PFSK-1 (cell line): Measurements from ENCODE around the gene ASZ1.

ENCODE experiments used
- FOXP2 ChIP-seq: optimal IDR thresholded peaks from 2 replicates; pipeline ENCODE3; 2011; ENCODE audit warnings: borderline replicate concordance, control low read depth, inconsistent platforms; ENCODE audit not compliant: insufficient read depth; ENCODE audit errors: extremely low read length, extremely low read depth
- POLR2AphosphoS5 ChIP-seq: IDR thresholded peaks from 2 replicates; pipeline ENCODE4 v1.6.1; 2012; ENCODE audit warnings: low read depth, mild to moderate bottlenecking, control low read depth, low read length, moderate library complexity
- SIN3A ChIP-seq: IDR thresholded peaks from 2 replicates; pipeline ENCODE4 v1.6.1; 2012; ENCODE audit warnings: mild to moderate bottlenecking, low read length, moderate library complexity, borderline replicate concordance; ENCODE audit not compliant: insufficient read depth
- TAF1 ChIP-seq: IDR thresholded peaks from 2 replicates; pipeline ENCODE4 v1.6.1; 2012; ENCODE audit warnings: low read length, control low read depth, borderline replicate concordance; ENCODE audit not compliant: insufficient read depth
- TF ChIP-seq, protein P1 (sequence below), 2 experiments: IDR thresholded peaks; 2 replicates each; pipeline versions ENCODE4 v1.6.1 to v1.8.0; 2011 to 2012; ENCODE audit warnings: low read depth in 2 of 2, low read length in 2 of 2, control low read depth in 1 of 2, inconsistent platforms in 1 of 2, mild to moderate bottlenecking in 1 of 2, moderate library complexity in 1 of 2; ENCODE audit not compliant: insufficient read depth in 1 of 2

ASZ1 gene

DNA sequence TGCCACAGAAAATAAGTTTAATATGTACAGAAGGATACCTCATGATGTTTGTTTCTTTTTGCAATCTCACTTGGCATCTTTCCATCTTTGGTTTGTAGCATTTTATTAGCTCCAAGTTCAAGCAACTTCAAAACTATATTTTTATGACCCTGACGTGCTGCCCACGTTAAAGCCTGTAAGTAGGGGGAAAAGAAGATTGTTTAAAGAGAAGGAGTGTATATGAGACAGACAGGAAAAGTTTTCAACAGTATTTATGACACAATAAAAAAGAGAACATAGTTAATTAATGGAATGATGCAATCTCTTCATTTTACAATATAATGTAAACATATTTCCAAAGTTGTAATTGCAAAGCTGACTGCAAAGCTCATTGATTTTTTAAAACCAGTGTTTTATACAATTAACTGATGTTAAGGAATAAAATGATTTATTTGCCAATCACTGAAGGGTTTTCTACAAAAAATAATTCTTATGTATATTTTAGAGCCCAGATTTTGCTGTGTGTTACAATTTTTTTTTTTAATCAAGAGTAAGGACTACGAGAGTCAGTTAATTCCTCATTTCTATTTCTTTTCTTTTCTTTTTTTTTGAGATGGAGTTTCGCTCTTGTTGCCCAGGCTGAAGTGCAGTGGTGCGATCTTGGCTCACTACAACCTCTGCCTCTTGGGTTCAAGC lies 42.5 kb downstream of the ASZ1 start:
- TF ChIP-seq, protein P1, sequence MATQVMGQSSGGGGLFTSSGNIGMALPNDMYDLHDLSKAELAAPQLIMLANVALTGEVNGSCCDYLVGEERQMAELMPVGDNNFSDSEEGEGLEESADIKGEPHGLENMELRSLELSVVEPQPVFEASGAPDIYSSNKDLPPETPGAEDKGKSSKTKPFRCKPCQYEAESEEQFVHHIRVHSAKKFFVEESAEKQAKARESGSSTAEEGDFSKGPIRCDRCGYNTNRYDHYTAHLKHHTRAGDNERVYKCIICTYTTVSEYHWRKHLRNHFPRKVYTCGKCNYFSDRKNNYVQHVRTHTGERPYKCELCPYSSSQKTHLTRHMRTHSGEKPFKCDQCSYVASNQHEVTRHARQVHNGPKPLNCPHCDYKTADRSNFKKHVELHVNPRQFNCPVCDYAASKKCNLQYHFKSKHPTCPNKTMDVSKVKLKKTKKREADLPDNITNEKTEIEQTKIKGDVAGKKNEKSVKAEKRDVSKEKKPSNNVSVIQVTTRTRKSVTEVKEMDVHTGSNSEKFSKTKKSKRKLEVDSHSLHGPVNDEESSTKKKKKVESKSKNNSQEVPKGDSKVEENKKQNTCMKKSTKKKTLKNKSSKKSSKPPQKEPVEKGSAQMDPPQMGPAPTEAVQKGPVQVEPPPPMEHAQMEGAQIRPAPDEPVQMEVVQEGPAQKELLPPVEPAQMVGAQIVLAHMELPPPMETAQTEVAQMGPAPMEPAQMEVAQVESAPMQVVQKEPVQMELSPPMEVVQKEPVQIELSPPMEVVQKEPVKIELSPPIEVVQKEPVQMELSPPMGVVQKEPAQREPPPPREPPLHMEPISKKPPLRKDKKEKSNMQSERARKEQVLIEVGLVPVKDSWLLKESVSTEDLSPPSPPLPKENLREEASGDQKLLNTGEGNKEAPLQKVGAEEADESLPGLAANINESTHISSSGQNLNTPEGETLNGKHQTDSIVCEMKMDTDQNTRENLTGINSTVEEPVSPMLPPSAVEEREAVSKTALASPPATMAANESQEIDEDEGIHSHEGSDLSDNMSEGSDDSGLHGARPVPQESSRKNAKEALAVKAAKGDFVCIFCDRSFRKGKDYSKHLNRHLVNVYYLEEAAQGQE (IDR thresholded peaks at IDR 0.05; ENCODE audit: insufficient read depth in 1 of 2, low read depth in 2 of 2, low read length in 2 of 2) = no peak
- TF ChIP-seq SIN3A (no peak), POLR2AphosphoS5 (no peak), TAF1 (no peak), FOXP2 (no peak)

DNA sequence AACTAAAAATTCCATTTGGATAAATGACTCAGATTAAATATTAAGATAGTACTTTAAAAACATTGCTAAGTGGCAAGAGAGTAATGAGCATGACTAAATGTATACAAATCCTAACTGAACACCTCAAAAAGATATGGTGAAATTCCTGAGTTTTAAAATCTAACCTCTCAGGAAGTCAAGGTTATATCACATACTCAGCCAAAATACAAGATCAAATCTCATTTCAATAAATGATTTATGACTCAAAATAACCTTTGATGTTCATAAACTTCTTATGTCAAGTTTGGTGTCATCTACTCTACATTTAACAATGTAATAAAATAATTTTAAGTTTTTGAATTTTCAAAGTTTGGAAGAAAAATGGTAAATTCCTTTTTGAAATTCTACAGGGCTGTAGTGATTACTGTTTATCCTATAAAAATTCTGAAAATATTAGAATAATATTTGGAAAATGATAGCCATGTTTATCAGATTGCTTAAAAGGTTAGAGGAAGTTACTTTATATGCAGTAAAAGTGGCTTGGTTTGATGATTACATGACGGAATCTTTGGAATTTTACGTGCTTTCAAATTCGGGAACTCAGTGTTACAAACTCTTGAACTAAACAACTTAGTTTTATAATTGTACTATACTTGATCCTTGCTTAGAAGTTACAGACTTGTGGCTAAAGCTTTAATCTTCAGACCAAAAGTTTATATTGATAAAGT lies 43.7 kb downstream of the ASZ1 start:
- TF ChIP-seq SIN3A = no peak
- TF ChIP-seq, protein P1 (IDR thresholded peaks at IDR 0.05; ENCODE audit: insufficient read depth in 1 of 2, low read depth in 2 of 2, low read length in 2 of 2) = no peak

DNA sequence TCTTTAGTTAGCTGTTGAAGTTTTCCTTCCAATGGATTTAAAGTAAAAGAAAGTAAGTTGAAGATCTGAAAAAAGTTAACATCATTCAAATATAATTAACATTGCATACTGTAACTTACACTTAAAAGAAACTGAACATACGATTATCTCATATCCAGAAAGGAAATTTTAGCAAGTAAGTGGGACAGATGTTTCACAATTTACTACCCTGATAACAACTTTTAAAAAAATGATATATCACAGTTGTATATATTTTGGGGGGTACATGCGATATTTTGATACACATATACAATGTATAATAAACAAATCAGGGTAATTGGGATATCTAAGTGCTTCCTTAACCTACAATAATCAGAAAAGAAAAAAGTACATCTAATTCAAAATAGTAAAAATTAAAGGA lies 44.2 kb downstream of the ASZ1 start:
- TF ChIP-seq TAF1 = no peak
- no peak for TF ChIP-seq FOXP2
- no peak for TF ChIP-seq POLR2AphosphoS5
- TF ChIP-seq, protein P1 (IDR thresholded peaks at IDR 0.05; ENCODE audit: insufficient read depth in 1 of 2, low read depth in 2 of 2, low read length in 2 of 2) = no peak
- TF ChIP-seq SIN3A = no peak

DNA sequence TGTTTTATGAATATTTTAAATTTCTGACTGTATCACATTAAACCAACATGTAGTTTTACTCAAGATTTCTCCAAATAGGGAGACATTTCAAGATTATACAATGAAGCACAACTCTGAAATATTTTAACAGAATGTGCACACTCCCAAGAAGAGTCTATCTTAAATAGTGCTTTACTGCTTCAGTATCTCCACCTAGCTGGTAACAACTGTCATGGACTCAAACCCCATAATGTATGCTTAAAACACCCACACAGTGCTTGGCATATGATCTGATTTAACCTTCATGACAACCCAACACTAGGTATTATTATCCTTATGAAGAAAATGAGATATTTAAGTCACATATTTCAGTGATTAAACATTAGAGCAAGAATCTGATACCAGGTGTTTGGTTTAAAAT lies 45.9 kb downstream of the ASZ1 start:
- TF ChIP-seq FOXP2 (no peak), SIN3A (no peak), POLR2AphosphoS5 (no peak)

DNA sequence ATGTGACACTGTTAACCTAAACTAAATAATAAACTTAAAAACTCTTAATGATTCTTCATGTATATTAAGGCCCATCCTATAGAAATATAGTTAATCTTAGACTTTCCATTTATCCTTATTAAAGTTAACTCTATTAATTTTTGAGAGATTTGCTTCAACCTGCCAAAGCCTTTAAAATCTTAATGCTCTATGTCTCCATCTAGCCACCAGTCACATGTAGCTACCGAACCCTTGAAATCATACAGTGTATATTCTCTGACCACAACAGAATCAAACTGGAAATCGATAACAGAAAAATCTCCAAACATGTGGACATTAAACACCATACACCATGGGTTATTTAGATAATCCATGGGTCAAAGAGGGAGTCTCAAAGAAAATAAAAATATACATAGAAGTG lies 51.9 kb downstream of the ASZ1 start:
- TF ChIP-seq SIN3A = no peak
- no peak for TF ChIP-seq POLR2AphosphoS5
- TF ChIP-seq FOXP2 = no peak
- TF ChIP-seq, protein P1 (IDR thresholded peaks at IDR 0.05; ENCODE audit: insufficient read depth in 1 of 2, low read depth in 2 of 2, low read length in 2 of 2) = no peak
- no peak for TF ChIP-seq TAF1
